Epithelial cell of prostate (primary cell): ENCODE results near the gene HOXB5.

Experiments used
- DNase-seq: peaks from one replicate; pipeline ENCODE4 v3.0.0-alpha.2; 2011; ENCODE audit warnings: low read depth, low spot score
- H3K27ac ChIP-seq: fragments of 450-650 bp; 2 replicates; pipeline ENCODE4 v1.5.1; 2017; ENCODE audit warnings: mild to moderate bottlenecking

The HOXB5 gene

DNA sequence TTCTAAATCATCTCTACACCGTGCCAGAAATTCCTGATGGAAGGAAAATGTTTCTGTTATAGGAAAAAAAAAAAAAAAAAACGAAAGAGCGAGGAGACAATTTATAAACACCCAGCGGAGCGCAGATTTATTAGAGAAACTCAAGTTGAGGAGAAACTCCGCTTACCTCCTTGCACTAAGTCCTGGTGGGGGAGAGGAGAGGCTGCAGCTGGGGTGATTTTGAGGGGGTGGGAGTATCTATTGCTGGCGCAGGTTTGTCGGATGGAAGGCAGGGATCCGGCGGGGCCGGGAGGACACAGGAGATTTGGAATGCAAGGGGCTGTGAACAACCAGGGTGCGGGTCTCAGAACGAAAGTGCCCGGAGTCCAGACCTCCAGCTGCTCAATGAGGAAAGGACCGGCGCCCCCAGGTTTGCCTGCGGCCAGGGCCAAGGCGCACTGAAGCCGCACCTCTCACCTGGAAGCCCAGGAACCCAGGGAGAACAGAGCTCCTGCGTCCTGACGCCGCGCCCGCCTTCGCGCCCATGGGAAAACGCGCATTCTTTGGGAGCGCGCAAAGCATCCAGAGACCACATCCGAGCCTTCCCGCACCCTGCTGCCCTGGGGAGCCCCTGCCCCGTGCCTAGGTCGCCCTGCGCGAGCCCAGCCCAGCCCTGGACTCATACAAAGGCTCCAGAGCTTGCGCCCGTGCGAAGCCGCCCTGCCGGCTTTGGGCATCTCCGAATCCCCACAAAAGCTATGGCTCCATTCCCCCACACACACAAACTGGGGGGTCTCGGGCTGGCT, 24.1 kb upstream of the HOXB5 start:
- H3K27ac ChIP-seq: no peak overlapping the region
- DNase-seq: no peak

GRCh38 chr17:48616717-48617470, 23.3 kb upstream of the HOXB5 start:
- H3K27ac ChIP-seq: no peak overlapping the region
- no peak for DNase-seq

DNA sequence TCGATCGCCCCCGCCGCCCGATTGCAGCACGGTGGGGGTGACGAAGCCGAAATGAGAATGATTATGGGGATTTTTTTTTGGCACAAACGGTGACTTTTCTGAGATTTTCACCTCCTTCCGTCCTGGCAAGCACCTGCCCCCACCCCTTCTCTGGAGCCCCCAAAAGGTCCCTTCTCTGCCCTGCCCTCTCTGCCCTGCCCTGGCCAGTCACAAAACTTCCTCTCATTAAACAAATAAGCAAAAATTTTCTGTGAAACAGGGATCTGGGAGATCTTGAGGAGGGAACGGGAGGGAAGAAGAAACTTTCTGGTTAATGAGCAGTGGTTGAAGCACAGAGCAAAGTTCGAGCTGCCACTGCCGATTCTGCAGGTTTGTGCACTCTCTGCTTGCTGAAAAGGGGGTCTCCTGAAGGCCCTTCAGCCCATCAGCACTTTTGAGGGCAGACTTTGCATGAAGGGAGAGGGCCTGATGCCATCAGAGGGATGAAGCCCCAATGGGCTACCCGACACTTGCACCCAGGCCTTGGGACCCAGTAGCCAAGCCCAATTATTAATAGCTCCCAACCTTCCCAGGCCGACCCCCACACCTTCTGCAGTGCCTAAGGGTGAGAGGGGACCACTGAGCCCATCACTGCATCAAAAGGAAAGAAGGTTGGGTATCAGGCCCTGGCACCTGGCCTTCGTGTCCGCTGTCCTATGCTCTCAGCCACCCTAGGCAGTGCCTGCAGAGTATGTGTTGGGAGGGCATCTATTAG, 22.6 kb upstream of the HOXB5 start:
- DNase-seq: no peak
- H3K27ac ChIP-seq: no peak overlapping the region

- no peak within 1 kb of the TSS for H3K27ac ChIP-seq
- DNase-seq: no peak
These were observed 21.7 kb upstream of the HOXB5 start, which contains the start of gene HOXB8 for GRCh38 chr17:48615047-48615962. TSS of gene HOXB8 (minus strand) at chr17:48615292. CDS start at chr17:48614704, 588 bp downstream.

DNA sequence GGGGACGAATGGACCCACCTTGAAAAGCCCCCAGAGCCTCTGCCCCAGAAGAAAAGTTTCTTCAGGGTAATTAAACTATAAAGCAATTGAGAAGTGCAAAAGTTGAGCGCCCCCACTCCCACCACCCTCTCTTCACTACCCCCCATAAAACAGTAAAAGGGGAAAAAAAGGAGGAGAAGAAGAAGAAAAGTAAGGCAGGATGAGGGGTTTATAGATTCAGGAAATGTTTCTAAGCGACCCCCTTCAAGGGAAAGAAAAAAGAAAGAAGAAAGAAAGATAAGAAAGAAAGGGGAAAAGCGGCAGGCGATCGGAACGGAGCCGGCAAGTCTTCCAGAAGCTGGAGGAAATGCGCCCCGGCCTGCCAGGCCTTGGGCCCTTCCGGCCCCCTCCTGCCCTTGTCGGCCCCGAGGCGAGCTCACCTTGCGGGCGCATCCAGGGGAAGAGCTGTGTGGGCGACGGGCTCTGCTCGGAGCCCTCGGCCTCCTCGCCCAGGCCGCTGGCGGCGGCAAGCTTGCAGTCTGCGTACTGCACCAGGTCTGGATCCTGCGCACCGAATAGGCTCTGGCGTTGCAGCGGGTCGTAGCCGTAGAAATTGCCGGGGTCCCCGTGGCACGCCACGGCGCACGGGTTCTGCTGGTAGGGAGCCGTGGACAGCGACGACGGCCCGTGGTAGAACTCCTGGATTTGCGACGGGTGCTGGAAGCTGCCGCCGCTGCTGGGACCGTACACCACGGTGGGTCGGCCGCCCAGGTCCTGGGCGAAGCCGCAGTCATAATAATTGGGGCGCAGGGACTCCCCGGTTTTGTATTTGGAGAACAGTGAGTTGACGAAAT, 20.5 kb upstream of the HOXB5 start:
- H3K27ac ChIP-seq: no peak overlapping the region
- DNase-seq: no peak

DNA sequence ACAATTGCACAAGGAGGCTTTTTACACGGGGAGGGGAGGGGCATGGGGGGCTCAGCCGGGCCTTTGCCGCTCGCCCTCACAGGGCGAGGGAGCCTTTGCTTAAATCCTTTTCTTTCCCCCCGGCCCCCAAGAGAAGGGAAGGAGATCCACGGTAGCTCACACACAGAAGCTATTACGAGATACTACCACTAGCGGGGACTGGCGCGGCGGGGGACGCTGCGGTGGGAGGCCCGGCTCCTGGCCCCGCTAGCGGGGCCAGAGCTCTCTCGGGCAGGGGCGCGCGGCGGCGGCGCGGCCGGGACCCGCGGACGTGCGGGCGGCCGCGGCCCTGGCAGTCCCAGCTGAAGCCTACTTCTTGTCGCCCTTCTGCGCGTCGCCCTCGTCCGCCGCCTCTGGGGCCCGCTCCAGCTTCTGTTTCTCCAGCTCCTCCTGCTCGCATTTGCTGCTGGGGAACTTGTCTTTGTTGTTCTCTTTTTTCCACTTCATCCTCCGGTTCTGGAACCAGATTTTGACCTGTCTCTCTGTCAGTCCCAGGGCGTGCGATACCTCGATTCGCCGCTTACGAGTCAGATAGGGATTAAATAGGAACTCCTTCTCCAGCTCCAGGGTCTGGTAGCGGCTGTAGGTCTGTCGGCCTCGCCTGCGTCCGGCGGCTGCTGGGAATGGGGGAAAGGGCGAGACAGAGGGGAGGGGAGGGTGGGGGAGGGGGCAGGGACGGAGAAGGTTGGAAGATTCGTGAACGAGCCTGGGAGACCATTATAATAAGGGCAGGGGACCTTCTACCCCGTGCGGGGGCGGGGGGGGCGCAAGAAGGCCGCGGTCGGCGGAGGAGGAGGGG, 19.5 kb upstream of the HOXB5 start:
- H3K27ac ChIP-seq: peak overlapping the region; percentile 57
- DNase-seq: no peak

- DNase-seq: no peak
- peak overlapping the region; percentile 57 for H3K27ac ChIP-seq
These were observed 18.9 kb upstream of the HOXB5 start for GRCh38 chr17:48612456-48612853.

- DNase-seq: no peak
- peak overlapping the region; percentile 57 for H3K27ac ChIP-seq
These were observed 18.3 kb upstream of the HOXB5 start for GRCh38 chr17:48611681-48612455.

- peak overlapping the region; percentile 57 for H3K27ac ChIP-seq
These were observed 17.6 kb upstream of the HOXB5 start for GRCh38 chr17:48611213-48611612.

DNA sequence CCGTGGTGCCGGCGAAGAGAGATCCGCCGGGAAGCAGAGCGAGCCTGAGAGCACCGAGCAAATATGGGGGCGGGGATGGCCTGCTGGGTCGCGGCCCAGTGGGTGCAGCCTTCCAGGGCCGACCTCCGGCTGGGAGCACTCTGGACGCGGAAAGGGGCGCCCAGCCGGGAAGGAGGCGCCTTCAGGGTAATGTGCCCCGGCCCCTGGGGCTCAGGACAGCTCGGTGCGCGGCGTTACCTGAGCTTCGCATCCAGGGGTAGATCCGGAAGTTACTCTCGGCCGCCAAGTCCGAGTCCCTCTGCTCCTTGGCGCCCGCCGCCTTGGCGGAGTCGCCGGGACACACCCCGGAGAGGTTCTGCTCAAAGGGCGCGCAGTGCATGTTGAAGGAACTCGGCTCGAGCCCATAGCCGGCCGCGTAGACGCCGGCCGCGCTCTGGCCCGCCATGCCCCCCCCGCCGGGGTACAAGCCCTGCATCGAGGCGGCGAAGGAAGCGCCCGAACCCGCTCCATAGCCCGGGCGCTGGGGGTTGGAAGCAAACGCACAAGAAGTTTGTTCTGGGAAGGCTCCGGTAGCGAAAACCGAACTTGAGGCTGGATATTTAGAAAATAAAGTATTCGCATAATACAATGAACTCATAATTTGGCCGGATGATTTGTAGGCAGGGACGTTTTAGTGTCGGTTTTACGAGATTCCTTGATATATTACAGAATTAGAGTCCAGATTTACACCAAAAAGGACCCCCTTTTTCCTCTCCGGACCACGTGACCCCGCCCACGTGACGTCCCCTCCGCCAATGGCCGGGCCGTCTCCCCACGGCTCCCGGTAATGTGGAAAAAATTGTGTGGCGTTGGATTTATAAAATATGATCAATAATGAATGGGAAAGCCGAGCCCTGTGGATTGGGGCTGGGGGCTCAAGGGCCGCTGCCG, 17.0 kb upstream of the HOXB5 start, which contains the start of gene HOXB7:
TSS of gene HOXB7 (minus strand) at position 736 of the 930 bp plus-strand sequence. CDS start at position 637, 99 bp downstream.
- H3K27ac ChIP-seq: peak within 1 kb of the TSS; percentile 57
- no peak for DNase-seq

More at GRCh38 chr17:48611213-48611612, 17.6 kb upstream of the HOXB5 start:
- no peak for DNase-seq

- DNase-seq: no peak
- H3K27ac ChIP-seq: peak overlapping the region; percentile 57
These were observed 16.2 kb upstream of the HOXB5 start for GRCh38 chr17:48609759-48610281.

DNA sequence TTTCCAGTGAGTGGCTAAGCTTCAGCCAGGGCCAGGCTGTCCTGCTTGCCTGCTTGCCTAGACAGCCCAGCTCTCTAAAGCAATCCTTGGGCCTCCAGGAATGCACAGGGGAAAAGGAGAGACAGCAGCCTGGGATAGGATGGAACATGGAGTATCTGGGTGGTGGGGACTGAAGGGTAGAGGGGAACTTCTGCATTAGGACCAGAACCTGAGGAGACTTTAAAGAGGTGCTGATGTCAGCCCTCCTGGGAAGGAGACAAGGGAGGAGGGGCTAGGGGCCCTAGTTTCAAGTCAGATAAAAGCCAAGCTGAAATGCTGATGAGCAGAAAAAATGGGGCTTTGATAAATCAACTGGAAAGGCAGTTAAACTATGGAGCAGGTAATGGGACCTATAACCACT, 15.5 kb upstream of the HOXB5 start:
- H3K27ac ChIP-seq: no peak overlapping the region
- no peak for DNase-seq

GRCh38 chr17:48608494-48608834, 14.9 kb upstream of the HOXB5 start:
- no peak for DNase-seq
- H3K27ac ChIP-seq: no peak overlapping the region

DNA sequence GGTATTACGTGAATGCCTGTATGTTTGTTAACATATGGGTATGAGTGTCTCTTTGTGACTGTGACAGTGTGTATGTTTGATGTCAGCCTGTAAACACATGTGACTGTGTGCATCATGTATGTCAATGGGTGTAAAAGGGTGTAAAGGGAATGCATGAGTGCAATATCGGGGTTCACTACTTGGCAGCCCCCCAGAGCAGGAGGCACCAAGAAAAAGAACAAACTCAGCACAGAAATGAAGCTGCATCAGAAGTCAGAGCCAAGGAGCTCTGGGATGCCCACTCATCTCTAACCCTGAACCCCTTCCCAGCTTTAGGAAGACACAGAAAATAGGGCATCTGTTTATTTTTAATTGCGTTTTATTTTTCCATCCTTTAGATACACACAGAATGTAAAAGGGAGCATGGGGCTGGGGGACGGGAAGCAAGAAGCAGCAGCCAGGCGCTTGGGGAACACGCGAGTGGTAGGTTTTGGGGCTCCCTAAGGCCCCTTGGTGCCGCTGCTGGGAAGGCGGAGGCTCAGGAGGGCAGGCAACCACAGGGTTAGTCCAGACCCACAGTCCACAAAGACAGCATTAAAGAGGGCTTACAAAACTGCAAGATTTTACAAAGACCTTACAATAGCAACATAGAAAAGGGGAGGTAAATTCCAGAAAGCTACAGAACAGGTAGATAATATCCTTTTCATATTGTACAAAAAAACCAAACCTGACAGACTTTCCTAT, 13.5 kb upstream of the HOXB5 start:
- H3K27ac ChIP-seq: no peak overlapping the region
- DNase-seq: no peak
